IgD-negative memory B cell (primary cell): ENCODE results near the gene HIBCH. TPM values are rescaled to one million over a fixed set of nuclear protein-coding genes. Genes with fewer than 3 reads are reported as not detected.
"Not testable (repeated sequence)": the region's sequence is repeated elsewhere in the genome, so short reads cannot be mapped to it uniquely, and the experiment has no call there.

Experiments used
- H3K27ac Mint-ChIP-seq, 3 donors: one replicate each; pipeline ENCODE4 v1.8.0; 2020 to 2022; ENCODE audit warnings: mild to moderate bottlenecking in 3 of 3, mixed read lengths in 3 of 3, moderate library complexity in 1 of 3
- H3K27me3 Mint-ChIP-seq: one replicate; pipeline ENCODE4 v1.8.0; 2021; ENCODE audit warnings: mixed read lengths
- H3K36me3 Mint-ChIP-seq: one replicate; pipeline ENCODE4 v1.8.0; 2020; ENCODE audit warnings: mild to moderate bottlenecking, mixed read lengths
- H3K4me1 Mint-ChIP-seq, 3 donors: one replicate each; pipeline ENCODE4 v1.8.0; 2020 to 2022; ENCODE audit warnings: mixed read lengths in 3 of 3, mild to moderate bottlenecking in 1 of 3
- H3K4me3 Mint-ChIP-seq, 4 donors: one replicate each; pipeline ENCODE4 v1.8.0; 2020 to 2022; ENCODE audit warnings: mild to moderate bottlenecking in 4 of 4, mixed read lengths in 4 of 4, moderate library complexity in 3 of 4
- H3K9me3 Mint-ChIP-seq, 3 donors: one replicate each; pipeline ENCODE4 v1.8.0; 2020 to 2021; ENCODE audit warnings: mixed read lengths in 3 of 3, mild to moderate bottlenecking in 1 of 3
- polyA plus RNA-seq: library from polyadenylated mRNA; unstranded; fragments of 300-500 nt; fragmentation: Illumina TruSeq; gene quantifications from one replicate; pipeline ENCODE4 v1.2.3, GENCODE V29; 2021

The HIBCH gene, protein sequence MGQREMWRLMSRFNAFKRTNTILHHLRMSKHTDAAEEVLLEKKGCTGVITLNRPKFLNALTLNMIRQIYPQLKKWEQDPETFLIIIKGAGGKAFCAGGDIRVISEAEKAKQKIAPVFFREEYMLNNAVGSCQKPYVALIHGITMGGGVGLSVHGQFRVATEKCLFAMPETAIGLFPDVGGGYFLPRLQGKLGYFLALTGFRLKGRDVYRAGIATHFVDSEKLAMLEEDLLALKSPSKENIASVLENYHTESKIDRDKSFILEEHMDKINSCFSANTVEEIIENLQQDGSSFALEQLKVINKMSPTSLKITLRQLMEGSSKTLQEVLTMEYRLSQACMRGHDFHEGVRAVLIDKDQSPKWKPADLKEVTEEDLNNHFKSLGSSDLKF
- polyA plus RNA-seq: 22.5 TPM

DNA sequence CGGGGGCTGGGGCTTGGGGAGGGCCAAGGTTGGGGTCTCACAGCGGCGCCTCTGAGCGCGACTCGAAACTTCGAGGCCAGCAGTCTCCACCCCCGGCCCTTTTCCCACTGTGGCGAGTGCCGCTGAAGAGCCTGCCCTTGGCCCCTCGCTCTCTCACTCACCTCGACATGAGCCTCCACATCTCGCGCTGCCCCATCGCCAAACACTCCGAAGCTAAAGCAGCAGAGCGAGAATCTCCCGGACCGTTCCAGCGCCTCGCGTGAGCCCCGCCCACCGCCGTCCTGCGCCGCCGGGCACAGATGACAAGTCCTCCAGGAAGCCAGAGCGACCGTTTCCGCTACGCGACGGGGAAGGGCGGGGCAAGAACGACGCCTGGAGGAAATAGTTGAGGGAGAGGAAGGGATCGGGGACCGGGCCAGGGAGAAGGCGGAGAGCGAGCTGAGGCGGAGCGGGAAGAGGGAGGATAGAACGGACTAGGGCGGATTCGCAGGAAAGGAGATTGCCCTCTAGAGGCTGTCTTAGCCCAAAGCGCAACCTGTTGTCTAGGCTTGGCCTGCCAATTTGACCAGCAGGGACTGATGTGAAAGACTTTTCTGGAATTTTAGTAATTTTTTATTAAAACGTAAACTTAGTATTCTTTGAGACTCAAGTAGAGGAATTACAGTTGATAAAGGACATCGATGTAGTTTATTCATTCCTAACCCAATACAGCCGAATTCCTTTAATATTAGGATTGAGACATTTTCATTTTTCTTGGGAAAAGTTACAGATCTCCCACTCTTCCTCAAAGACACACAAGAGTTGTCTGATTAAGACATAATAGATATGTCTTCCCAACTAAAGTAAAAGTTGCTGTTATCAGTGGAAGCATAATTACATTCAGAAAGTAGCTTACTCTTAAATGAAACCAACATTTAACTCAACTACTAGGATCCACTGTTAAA, at the start of gene HIBCH:
TSS of gene HIBCH (minus strand) at position 272 of the 944 bp plus-strand sequence. CDS start at position 196, 76 bp downstream.
- H3K27me3 Mint-ChIP-seq: no peaks in the 10 kb centered on the region
- peak within 1 kb of the TSS; percentile 36 to 99 (median 97) for H3K27ac Mint-ChIP-seq
- H3K4me1 Mint-ChIP-seq: peaks cover 34 to 40% (median 34%) of the 10 kb centered on the region in 3 donors
- peak within 1 kb of the TSS; percentile 93 to 100 (median 98) for H3K4me3 Mint-ChIP-seq
- peaks cover 2% of the 10 kb centered on the region for H3K36me3 Mint-ChIP-seq
- H3K9me3 Mint-ChIP-seq: no peaks in the 10 kb centered on the region

DNA sequence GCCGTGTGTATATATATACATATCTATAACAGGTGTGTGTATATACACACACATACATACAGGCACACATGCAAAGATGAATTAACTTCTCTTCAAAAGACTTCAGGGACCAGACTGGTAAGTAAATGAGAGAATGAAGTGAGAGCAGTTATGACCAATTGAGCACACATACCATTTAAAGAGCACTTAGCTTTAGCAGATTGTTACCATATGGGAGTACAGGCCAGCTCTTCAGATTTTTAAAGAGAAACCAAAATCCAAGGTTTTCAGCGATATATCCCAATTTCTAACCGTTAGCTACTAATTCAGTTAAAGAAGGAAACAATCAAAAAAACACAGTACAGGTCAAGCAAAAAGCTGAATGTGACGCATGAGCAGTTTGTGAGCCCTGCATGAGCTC, 47.5 kb upstream of the HIBCH start:
- no peaks in the 10 kb centered on the region for H3K36me3 Mint-ChIP-seq
- H3K27ac Mint-ChIP-seq: no peak overlapping the region
- H3K4me3 Mint-ChIP-seq: no peak overlapping the region
- H3K4me1 Mint-ChIP-seq: peaks cover 0 to 4% (median 2%) of the 10 kb centered on the region in 3 donors
- no peaks in the 10 kb centered on the region for H3K9me3 Mint-ChIP-seq
- no peaks in the 10 kb centered on the region for H3K27me3 Mint-ChIP-seq

DNA sequence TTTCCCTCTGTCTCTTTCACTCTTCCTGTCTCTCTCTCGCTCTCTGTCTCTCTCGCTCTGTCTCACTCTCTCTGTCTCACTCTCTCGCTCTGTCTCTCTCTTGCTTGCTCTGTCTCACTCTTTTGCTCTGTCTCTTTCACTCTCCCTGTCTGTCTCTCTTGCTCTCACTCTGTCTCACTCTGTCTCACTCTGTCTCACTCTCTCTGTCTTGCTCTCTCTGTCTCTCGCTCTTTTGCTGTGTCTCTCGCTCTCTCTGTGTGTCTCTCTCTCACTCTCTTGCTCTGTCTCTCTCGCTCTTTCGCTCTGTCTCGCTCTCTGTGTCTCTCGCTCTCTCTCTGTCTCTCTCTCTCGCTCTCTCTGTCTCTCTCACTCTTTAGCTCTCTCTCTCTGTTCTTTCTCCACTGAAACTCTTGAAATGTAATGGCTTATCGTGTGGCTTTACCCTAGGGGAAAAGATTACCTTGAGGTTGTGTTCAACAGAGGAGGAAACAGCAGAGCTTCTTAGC, 46.7 kb upstream of the HIBCH start:
- Mint-ChIP-seq H3K4me1 (peaks cover 0 to 8% (median 6%) of the 10 kb centered on the region in 3 donors), H3K9me3 (no peaks in the 10 kb centered on the region), H3K27ac (no peak overlapping the region), H3K4me3 (no peak overlapping the region), H3K36me3 (no peaks in the 10 kb centered on the region), H3K27me3 (no peaks in the 10 kb centered on the region)

DNA sequence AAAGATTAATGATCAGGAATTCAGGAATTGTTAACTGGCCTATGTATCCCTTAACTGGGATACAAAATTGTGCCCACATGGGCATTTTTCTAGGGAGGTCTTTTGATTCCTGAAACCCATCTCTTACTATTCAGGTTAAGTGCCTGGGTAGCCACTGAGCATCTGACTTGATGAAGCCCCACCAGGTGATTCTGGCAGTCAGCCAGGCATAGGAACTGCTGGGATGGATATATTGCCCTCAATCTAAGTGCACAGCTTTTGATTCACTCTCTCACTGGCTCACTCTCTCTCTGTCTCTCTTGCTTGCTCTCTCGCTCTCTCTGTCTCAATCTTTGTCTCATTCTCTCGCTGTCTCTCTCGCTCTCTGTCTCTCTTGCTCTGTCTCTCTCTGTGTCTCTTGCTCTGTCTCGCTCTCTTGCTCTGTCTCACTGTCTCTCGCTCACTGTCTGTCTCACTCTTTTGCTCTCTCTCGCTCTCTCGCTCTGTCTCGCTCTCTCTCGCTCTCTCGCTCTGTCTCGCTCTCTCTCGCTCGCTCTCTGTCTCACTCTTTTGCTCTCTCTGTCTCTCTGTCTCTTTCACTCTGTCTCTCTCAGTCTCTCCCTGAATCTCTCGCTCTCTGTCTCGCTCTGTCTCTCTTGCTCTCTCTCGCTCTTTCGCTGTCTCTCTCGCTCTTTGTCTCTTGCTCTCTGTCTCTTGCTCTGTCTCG, 46.0 kb upstream of the HIBCH start:
- no peaks in the 10 kb centered on the region for H3K9me3 Mint-ChIP-seq
- H3K36me3 Mint-ChIP-seq: no peaks in the 10 kb centered on the region
- H3K27ac Mint-ChIP-seq: no peak overlapping the region
- no peaks in the 10 kb centered on the region for H3K27me3 Mint-ChIP-seq
- H3K4me3 Mint-ChIP-seq: no peak overlapping the region
- peaks cover 0 to 8% (median 6%) of the 10 kb centered on the region in 3 donors for H3K4me1 Mint-ChIP-seq

DNA sequence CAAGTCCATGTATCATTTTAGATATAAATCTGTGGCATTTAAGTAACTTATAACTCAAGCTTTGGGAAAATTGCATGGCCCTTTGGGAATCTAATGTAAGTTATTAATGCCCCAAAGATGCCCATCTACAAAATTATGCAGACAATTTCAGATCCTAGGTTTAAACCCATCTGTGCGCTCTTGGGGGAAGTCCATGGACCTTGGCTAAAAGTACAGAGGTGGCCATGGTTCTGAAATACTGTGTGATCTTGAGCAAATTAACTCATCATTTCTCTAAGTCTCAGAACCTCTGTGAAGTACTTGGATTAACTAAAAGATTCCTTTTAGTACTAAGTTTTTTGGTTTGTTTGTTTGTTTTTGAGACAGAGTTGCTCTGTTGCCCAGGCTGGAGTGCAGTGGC, 43.3 kb upstream of the HIBCH start:
- no peak overlapping the region for H3K27ac Mint-ChIP-seq
- no peak overlapping the region for H3K4me3 Mint-ChIP-seq

DNA sequence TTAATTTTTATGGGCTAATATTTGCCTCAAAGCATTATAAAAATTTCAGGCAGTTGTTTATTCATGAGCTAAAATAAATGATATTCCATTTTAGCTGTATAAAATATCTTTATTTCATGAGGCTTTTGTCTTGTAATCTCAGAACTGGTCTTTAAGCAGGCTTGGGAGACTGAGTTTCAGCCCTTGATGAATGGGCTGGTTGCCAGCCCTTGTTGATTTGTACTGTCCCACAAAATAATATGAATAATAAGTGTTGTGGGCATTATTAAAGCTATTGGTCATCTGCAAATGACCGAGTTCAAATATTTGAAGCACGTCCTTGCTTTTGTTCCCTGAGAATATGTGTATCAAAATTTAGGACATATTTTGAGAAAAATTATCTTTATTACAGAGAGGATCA, 41.9 kb upstream of the HIBCH start:
- Mint-ChIP-seq H3K27me3 (no peaks in the 10 kb centered on the region), H3K4me3 (no peak overlapping the region), H3K27ac (peak overlapping the region in 1 of 3 donors; percentile 8), H3K36me3 (no peaks in the 10 kb centered on the region), H3K9me3 (no peaks in the 10 kb centered on the region), H3K4me1 (peaks cover 3 to 21% (median 16%) of the 10 kb centered on the region in 3 donors)

More for the DNA sequence above, 43.3 kb upstream of the HIBCH start:
- H3K4me1 Mint-ChIP-seq: peaks cover 3 to 21% (median 16%) of the 10 kb centered on the region in 3 donors
- no peaks in the 10 kb centered on the region for H3K27me3 Mint-ChIP-seq
- H3K36me3 Mint-ChIP-seq: no peaks in the 10 kb centered on the region
- H3K9me3 Mint-ChIP-seq: no peaks in the 10 kb centered on the region

DNA sequence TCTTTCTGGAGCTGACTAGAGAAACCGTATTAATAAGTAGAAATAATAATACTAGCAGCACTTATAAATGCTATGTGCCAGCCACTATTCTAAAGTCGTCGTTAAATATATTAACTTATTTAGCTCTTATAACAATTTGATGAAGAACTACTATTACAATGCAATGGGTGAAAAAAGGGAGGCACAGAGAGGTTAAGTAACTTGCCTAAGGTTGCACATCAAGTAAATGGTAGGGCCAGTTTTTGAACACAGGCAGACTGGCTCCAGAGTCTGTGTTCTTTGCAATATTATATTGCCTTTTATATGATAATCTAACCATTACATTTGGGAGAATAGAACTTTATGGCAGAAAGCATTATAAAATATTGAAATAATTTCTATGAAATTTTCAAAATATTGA, 41.3 kb upstream of the HIBCH start:
- peaks cover 3 to 21% (median 16%) of the 10 kb centered on the region in 3 donors for H3K4me1 Mint-ChIP-seq
- no peaks in the 10 kb centered on the region for H3K27me3 Mint-ChIP-seq
- H3K4me3 Mint-ChIP-seq: no peak overlapping the region
- H3K36me3 Mint-ChIP-seq: no peaks in the 10 kb centered on the region
- H3K9me3 Mint-ChIP-seq: no peaks in the 10 kb centered on the region
- no peak overlapping the region for H3K27ac Mint-ChIP-seq

DNA sequence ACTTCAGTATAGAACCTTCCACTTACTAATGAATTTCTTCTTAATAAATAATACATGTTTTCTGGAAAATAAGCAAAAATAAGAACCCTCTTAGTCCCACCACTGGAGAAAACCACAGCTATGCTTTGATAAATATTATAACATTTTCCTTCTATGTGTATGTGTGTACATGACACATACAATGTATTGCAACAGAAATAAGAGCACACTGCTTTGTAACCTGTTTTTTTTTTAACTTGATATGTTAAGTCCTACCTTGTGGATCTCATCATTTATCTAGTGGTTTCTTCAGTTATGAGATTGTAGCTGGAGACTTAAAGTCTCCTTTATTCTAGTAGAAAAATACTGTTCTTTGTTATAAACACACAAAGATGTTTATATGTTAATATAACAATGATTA, 40.9 kb upstream of the HIBCH start:
- H3K4me3 Mint-ChIP-seq: peak overlapping the region; percentile 90 to 99 (median 95)
- H3K27ac Mint-ChIP-seq: peak overlapping the region in 1 of 3 donors; percentile 67
- H3K36me3 Mint-ChIP-seq: no peaks in the 10 kb centered on the region
- no peaks in the 10 kb centered on the region for H3K27me3 Mint-ChIP-seq
- H3K4me1 Mint-ChIP-seq: peaks cover 3 to 21% (median 16%) of the 10 kb centered on the region in 3 donors
- H3K9me3 Mint-ChIP-seq: no peaks in the 10 kb centered on the region

DNA sequence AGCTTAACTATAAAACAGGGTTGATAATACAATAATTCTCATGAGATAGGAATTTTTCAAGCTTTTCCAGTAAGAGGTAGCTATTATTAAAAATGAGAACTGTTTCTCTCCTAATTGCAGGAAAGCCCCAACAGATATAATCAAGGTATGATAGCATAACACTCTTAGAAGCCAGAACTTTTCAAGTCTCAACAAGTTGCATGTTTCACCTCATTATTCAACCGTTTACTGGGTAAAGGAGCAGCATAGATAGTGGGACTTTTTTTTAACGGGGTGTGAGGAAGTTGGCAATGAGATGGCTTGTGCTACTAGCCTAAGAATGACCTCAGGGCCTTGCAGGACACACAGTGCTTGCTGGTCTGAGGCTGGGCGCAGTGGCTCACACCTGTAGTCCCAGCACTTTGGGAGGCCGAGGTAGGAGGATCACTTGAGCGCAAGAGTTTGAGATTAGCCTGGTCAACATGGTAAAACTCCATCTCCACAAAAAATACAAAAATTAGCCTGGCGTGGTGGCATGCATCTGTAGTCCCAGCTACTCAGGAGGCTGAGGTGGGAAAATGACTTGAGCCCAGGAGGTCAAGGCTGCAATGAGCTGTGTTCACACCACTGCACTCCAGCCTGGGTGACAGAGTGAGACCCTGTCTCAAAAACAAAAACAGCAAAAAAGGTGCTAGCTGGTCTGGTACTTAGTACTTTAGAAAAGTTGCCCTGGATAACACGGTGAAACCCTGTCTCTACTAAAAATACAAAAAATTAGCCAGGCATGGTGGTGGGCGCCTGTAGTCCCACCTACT, 39.2 kb upstream of the HIBCH start:
- not testable (repeated sequence) for H3K36me3 Mint-ChIP-seq, H3K9me3 Mint-ChIP-seq, H3K27me3 Mint-ChIP-seq
- Mint-ChIP-seq H3K4me3 (peak overlapping the region in 2 of 4 donors; percentile 65 to 75), H3K4me1 (peaks cover 3 to 21% (median 16%) of the 10 kb centered on the region in 3 donors), H3K27ac (peak overlapping the region in 2 of 3 donors; percentile 53 to 94)

DNA sequence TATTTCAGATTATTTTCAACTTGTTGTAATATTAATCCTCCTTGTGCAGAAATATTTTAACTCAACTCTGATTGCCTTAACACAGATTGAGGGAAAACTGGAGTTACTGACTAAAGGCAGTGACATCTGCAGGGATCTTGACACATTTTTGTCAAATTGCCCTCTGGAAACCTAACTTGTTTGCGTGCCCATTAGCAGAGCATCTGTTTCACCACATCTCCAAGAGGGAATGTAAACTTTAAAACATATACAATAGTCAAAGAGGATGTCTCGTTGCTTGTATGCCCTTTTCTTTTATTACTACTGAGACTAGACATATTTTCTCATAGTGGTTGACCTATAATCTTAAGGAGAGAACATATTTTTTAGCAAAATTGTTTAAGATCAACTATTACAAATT, 38.0 kb upstream of the HIBCH start:
- Mint-ChIP-seq H3K9me3 (no peaks in the 10 kb centered on the region), H3K4me1 (peaks cover 4 to 21% (median 14%) of the 10 kb centered on the region in 3 donors), H3K36me3 (no peaks in the 10 kb centered on the region), H3K4me3 (no peak overlapping the region), H3K27me3 (no peaks in the 10 kb centered on the region), H3K27ac (no peak overlapping the region)

DNA sequence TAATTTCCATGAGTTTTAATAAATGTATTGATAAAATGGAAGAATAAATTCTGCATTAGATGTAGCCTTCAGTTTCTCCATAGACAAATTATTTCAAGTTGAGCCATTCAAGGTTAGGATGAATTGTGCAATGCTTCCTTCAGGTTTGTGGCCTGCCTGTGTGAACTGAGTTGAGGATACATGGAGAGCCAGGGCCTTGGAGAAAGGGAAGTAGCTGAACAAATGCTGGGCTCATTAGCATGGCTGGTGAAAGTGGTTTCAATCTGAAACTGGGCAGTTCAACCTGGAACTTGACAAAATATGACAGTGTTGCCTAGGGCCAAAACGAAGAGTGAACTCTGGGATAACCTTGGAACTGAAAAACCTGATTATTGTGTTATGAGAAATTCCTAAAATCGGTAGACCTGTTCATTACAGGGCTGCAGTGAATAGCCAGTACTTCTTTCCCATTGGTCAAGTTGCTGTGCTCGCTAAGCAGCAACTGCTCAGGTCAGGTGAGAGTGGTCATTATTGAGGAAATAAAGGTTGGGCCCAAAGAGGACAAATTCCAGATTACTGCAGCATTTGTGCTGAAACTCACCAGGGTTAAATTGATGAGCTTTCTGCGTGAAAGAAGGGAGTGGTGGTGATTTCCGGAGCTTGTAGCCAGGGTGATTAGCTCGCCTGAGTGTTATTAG, 36.5 kb upstream of the HIBCH start:
- H3K27ac Mint-ChIP-seq: no peak overlapping the region
- no peaks in the 10 kb centered on the region for H3K9me3 Mint-ChIP-seq
- no peaks in the 10 kb centered on the region for H3K36me3 Mint-ChIP-seq
- no peaks in the 10 kb centered on the region for H3K27me3 Mint-ChIP-seq
- H3K4me3 Mint-ChIP-seq: no peak overlapping the region
- peaks cover 5 to 13% (median 10%) of the 10 kb centered on the region in 3 donors for H3K4me1 Mint-ChIP-seq

DNA sequence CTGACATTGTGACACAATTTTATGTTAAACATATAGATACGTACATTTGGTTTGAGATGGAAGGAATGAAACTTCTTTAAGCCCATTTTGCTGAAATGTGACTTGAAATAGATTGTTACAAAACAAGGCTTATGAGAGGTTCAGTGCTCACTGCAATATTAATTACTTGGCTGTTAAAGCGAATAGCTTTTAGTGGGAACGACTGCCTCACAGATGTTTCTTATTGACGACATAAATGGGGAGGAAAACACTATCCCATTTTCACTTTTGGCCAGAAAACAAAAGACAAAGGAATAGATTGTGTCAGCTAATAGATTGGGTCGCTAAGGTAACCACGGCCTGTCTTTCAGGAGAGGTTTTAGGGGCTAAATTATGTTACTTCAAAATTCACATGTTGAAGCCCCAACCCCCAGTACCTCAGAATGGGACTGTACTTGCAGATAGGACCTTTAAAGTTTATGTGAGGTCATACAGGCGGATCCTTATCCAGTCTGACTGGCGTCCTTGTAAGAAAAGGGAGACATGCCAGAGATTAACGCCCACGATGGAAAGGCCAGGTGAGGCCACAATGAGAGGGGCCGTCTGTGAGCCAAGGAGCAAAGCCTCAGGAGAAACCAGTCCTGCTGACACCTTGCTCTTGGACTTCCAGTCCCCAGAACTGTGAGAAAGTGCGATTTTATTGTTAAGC, 34.5 kb upstream of the HIBCH start:
- H3K36me3 Mint-ChIP-seq: no peaks in the 10 kb centered on the region
- H3K4me3 Mint-ChIP-seq: no peak overlapping the region
- no peaks in the 10 kb centered on the region for H3K9me3 Mint-ChIP-seq
- H3K4me1 Mint-ChIP-seq: peaks cover 1 to 4% (median 2%) of the 10 kb centered on the region in 3 donors
- no peak overlapping the region for H3K27ac Mint-ChIP-seq
- no peaks in the 10 kb centered on the region for H3K27me3 Mint-ChIP-seq

DNA sequence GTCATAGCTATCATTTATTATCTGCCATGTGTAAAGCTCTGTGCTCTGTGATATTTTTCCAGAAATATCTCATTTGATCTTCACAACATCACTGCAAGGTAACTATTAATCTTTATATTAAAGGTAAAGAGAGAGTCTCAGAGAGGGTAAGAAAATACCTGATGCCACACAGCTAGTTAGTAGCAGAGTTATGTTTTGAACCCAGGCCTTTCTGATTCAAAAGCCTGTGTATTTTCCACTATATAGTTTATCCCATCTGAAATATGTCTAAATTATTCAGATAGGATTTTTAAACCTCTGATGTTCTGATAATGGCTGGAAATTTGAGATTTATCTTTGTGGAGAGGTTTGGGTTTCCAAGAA, 33.9 kb upstream of the HIBCH start:
- no peaks in the 10 kb centered on the region for H3K36me3 Mint-ChIP-seq
- H3K4me3 Mint-ChIP-seq: no peak overlapping the region
- H3K27ac Mint-ChIP-seq: no peak overlapping the region
- peaks cover 0 to 2% (median 0%) of the 10 kb centered on the region in 3 donors for H3K4me1 Mint-ChIP-seq
- H3K9me3 Mint-ChIP-seq: no peaks in the 10 kb centered on the region
- no peaks in the 10 kb centered on the region for H3K27me3 Mint-ChIP-seq
